HG03095 (cell line): ENCODE data around the gene FLNA.
"Not testable (repeated sequence)": the region's sequence is repeated elsewhere in the genome, so short reads cannot be mapped to it uniquely, and the experiment has no call there.

Source experiments
- ATAC-seq: cut with Tn5 transposase; IDR thresholded peaks from one replicate; pipeline ENCODE4 v1.9.1; 2021; ENCODE audit warnings: moderate library complexity; ENCODE audit not compliant: unreplicated experiment

FLNA gene, protein sequence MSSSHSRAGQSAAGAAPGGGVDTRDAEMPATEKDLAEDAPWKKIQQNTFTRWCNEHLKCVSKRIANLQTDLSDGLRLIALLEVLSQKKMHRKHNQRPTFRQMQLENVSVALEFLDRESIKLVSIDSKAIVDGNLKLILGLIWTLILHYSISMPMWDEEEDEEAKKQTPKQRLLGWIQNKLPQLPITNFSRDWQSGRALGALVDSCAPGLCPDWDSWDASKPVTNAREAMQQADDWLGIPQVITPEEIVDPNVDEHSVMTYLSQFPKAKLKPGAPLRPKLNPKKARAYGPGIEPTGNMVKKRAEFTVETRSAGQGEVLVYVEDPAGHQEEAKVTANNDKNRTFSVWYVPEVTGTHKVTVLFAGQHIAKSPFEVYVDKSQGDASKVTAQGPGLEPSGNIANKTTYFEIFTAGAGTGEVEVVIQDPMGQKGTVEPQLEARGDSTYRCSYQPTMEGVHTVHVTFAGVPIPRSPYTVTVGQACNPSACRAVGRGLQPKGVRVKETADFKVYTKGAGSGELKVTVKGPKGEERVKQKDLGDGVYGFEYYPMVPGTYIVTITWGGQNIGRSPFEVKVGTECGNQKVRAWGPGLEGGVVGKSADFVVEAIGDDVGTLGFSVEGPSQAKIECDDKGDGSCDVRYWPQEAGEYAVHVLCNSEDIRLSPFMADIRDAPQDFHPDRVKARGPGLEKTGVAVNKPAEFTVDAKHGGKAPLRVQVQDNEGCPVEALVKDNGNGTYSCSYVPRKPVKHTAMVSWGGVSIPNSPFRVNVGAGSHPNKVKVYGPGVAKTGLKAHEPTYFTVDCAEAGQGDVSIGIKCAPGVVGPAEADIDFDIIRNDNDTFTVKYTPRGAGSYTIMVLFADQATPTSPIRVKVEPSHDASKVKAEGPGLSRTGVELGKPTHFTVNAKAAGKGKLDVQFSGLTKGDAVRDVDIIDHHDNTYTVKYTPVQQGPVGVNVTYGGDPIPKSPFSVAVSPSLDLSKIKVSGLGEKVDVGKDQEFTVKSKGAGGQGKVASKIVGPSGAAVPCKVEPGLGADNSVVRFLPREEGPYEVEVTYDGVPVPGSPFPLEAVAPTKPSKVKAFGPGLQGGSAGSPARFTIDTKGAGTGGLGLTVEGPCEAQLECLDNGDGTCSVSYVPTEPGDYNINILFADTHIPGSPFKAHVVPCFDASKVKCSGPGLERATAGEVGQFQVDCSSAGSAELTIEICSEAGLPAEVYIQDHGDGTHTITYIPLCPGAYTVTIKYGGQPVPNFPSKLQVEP (N-terminal part only)

DNA sequence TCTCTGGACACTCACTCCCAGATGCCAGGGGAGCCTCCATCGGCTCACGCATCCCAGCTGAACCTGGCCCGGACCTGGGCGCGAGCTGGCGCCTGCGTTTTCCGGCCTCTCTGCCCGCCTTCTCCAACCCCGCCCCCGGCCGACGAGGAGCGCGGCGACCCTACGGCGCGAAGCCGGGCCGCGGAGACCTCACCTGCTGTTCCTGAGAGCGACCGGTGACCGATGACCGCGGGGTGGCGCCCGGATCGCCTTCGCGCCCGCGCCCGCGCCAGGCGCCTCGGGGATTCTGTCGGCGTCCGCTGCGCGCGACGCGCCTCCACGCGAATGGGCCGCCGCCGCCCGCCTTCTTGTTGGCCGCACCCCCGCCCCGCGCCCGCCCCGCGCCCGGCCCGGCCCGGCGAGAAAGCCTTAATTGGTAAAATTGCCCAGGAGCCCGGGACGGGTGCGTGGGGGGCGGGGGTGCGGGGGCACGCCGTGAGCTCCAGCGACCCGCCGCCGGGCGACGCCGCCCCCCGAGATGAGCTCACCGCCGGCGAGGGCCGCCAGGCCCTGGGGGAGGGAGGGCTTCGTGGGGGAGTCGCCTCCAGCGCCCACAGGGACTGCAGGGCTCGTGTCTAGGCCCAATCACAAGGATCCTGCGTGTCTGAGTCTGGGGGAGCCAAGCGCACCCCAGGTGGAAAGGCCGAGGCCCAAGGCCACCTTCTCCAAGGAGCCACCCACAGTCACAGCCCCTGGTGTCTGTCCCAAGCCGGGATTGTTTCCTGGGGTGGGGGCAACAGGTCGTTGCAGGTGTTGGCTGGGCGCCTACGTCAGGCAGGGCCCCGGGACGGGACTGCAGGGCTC, at the start of gene FLNA:
TSS of gene FLNA (minus strand) at position 322 of the 843 bp plus-strand sequence. CDS start 3,389 bp downstream, outside the sequence.
- no peak for ATAC-seq

DNA sequence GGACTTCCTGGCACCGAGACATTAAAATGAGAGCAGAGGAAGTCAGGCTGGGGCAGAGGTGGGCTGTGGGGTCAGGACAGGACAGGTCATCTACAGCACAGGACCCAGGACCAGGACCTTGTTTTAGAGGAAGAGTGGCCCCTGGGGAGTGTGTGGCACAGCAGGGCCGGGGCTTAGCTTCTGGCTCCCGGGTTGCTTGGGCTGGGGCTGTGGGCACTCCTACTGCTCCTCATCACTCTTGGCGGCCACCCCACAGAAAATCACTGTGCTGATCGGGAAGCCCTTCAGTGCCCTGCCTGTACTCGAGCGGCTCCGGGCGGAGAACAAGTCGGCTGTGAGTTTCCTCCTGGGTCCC, 45.9 kb upstream of the FLNA start:
- ATAC-seq, result no peak

DNA sequence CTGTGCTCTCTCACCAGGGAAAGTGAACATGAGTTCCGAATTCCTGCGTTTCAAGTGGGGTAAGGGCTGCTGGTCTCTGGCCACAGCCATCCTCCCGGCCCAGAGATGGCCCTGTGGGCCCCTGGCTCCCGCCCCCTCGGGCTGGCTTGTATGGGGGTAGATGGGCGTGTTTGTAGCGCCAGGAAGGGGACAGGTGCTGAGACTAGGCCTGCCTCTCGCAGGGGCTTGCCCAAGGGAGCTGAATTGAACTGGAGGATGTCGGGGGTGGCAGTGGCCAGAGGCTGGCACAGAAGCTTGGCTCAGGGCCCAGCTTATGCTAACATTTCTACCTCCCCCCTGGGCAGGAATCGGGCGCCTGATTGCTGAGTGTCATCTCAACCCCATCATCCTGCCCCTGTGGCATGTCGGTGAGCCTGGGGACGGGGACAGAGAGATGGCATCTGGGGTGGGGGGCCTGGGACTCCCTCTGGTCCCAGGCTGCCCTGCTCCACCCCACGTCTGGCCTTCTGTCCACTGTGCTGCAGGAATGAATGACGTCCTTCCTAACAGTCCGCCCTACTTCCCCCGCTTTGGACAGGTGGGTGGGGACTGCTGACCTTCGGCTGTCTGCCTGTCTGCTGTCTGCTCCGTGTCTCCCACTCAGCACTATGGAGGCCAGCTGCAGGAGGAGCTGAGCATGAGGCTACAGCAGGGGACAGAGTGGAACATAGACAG, 45.4 kb upstream of the FLNA start:
- ATAC-seq, result no peak

DNA sequence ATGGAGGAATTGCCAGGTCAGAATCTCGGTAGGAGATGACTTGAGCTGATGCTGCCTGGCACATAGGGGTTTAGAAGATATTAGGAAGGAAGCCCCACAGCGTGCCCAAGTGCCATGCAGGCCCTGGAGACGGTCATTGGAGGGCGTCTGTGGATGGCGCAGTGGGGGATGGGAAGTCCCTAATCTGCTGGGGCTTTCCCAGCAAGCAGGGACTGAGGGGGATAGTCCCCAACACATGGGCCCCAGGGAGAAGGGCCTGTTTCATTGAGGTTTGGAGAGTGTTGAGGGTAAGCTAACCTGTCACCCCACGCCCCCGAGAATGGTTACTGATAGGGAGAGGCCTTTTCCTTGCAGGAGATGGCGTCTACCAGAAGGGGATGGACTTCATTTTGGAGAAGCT, 44.8 kb upstream of the FLNA start:
- no peak for ATAC-seq

DNA sequence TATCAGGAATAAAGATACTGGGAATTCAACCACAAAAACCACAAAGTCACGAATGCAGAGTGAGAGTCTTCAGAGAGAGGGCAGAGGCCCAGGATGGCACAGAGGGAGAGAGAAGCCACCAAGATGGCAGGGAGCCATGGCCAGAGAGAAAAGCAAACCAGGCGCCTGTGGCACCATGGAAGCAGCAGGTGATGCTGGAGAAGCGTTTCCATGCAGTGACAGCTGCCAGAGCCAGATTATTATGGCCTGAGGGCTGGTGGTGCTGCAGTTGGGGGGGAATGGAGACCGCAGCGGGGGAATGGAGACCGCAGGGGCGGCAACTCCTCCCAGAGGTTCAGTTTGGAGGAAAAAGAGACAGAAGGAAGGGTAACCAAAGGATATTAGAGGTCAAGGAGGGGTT, 42.7 kb upstream of the FLNA start:
- no peak for ATAC-seq

DNA sequence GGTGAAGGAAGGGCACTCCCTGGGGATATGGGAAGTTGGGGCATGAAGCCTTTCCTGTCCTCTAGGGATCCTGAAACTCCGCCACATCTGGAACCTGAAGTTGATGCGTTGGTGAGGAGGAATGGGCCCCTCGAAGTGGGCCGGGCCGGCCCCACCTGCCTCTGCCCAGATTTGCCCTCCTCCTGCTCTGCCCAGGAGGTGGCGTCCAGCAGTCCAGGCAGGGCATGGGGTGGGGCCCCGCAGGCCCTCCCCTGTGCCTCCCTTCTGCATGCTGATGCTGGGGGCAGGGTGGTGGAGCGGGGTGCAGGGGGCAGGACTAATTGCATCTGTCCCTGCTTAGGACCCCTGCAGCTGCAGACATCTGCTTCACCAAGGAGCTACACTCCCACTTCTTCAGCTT, 38.7 kb upstream of the FLNA start:
- ATAC-seq, result no peak

DNA sequence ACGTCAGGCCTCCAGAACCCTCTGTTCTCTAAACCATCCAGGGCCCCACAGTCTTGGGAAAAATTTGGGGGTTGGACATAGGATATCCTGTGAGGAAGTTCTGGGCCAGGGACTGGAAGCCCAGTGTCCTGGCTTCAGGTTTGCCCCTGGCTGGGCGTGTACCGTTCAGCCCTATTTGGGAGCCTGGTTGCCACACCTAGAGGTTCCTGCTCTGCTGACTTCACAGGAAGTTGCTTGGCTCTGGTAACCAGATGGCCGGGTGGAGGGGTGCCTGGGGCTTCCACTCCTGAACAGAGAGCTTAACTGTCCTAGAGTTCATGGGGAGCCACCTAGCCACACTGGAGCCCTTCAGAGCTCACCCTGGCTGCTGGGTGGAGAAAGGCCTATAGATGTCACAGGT, 38.0 kb upstream of the FLNA start:
- ATAC-seq, result no peak

DNA sequence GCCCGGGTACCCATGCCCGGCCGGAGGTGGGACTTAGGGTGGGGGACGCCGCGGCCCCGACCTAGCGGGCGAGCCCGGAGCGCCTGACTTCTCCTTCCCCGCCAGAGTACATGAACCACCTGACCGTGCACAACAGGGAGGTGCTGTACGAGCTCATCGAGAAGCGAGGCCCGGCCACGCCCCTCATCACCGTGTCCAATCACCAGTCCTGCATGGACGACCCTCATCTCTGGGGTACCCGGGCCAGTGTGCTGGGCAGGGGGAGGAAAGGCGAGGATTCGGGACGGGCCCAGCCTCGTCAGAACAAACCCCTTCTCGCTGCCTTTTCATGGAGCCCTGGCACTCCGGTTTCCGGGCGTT, 37.5 kb upstream of the FLNA start:
- ATAC-seq, result peak; percentile 55

DNA sequence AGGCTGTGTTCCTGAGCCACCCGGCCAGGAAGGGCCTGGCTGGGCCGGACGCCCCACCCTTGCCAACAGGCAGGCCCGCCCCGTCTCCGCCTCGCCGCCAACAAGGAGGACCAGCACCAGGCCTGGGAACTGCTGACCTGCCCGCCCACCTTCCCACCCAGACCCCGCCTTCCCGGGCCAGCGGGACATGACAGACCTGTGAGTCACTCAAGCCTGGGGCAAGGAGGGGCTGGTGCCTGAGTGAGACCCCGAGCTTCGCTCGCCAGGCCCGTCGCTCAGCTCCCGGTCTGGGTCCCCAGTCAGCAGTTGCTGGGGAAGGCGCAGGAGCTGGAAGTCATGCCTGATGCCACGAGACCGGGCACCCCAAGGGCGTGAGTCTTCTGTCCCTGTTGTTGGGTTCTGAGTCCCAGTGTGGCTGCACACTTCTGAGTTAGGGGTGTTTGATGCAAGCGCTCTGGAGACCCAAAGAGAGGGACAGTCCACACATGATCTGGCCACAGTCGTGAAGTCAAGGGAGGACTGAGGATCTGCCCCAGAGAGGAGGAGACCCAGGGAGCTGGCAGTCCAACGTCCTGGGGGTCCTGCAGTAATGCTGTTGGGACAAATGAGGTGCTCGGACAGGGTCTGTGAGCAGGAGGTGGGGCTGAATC, 34.9 kb upstream of the FLNA start, which contains the start of gene DNASE1L1:
TSS of gene DNASE1L1 (minus strand) at position 33 of the 650 bp plus-strand sequence. CDS start 3,686 bp downstream, outside the sequence.
- peak; percentile 48 for ATAC-seq

DNA sequence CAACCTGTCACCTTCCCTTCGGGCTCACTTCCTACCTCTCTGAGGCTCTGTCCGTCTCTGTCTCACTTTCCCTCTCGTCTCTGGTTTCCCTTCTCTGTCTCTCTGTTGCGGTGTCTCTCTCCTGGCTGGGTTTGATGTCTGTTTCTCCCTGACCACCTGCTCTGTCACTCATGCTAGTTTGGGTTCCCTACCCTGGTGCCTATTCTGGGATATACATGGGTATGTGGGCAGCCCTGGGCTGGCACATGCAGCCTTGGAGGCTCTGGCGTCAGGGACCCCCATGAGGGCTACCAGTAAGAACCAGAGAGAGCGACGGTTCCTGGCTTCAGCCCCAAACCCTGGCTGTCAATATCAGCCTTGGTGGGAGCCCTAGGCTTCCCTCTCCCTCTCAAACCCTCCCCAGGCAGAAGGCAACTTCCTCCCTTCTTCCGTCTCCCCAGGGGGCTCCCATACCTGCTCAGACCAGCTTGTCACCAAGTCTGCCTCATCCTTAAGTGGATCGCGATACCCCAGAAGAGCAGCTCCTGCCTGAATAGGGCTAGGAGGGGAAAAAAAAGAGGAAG, 34.3 kb upstream of the FLNA start:
- peak; percentile 4 for ATAC-seq

DNA sequence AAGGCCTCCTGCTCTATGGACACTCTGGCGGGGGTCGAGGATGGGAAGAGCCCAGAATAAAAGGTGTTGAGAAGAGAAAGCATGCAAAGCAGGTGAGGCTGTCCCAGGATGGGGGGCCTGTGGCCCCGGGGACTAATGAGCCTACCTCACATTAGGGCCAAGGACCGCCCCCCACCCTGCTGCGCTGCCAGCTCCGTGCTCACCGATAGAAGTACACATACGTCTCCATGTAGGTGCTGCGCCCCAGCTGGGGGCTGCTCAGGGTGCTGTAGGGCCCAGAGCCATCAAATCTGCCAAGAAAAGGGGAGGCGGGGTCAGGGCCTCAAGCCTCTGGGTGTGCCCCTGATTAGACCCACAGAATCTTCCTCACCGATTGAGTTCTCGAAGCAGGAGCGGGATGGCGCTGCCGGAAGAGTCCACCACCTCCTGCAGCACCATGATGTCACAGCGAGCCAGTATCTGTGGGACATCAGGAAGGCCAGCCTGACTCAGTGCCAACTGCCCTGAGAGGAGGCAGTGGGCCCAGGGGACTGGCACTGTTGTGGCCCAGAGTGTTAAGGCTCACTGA, 30.3 kb upstream of the FLNA start:
- ATAC-seq, result no peak

DNA sequence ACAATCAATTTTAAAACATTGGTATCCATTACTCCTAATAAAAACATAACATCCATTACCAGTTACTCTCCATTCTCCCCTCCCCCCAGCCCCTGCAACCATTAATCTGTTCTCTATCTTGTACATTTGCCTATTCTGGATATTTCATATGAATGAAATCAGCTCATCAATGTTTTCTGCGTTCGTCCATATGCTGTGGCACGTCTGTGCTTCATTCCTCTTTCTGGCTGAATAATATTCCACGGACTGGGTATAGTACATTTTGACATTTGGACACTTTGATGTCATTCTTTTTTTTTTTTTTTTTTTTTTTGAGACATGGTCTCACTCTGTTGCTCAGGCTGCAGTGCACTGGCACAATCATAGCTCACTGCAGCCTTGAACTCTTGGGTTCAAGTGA, 29.4 kb upstream of the FLNA start:
- ATAC-seq, result no peak

DNA sequence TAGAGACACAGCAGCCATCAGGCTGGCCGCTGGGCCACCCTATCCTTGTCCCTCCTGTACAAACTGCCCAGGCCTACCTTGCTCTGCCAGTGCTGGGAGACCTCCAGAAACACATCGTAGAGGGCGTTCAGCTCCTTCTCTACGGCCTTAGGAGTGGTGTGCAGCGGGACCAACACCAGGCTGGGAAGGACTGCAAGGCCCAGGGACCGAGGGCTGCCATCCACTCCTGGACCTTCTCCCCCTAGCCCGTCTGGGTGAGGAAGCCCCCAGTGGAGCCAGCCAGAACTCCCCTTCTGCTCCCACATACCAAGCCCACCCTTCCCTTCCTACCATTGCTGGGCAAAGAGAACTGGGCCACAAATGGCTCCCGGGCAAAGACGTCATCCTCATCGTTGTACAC, 28.8 kb upstream of the FLNA start:
- no peak for ATAC-seq

DNA sequence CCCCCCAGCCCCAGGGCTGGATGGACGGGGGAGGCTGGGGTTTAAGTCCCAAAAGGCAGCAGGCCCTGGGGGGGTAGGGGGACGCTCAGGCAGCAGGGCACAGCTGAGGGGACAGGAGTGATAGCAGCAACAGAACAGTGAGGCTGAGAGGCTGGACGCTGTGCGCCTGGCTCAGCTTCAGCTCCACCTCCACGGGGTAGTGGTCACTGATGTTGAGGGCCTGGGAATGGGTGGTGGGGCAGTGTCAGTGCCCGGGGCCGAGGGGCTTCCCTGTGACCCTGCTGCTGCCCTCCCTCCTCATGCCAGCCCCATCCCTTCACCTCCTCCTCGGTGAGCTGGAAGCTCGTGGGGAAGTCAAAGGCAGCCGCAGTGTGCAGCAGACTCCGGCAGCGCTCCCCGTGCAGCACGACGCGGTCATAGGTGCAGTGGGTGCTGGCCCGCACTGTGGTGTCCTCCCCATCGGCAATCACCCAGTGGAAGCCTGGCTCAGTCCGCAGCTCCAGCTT, 28.2 kb upstream of the FLNA start:
- no peak for ATAC-seq

DNA sequence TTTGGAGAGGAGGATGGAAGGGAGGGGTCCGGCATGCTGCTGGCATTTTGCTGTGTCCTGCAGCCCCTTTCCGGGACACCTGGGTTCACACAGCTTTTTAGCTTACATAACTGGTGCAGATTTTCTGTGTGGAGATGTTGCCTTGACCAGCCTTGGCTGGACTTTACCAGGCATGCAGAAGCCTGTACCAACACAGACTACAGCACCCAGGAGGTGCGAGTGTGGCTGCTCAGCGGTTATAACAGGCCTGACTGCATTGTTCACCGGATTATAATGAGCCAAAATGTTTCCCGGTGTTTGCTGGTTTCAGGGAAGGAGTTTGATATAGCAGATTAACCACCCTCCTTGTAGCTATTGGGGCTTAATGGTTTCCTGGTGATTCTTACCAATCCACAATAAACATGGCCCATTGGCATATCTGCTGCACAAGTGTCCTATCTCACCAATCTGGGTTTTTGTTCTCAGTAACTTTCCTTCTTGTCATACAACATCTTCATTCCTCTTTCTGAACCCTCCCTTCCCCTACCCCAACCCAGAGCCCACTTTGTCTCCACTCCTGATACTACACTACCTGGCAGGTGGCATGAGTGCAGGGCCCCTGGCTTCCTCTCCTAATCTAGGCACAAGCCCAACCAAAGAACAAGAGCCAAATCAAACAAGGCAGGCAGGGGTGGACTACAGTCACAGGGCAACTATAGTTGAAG, 27.6 kb upstream of the FLNA start:
- no peak for ATAC-seq

DNA sequence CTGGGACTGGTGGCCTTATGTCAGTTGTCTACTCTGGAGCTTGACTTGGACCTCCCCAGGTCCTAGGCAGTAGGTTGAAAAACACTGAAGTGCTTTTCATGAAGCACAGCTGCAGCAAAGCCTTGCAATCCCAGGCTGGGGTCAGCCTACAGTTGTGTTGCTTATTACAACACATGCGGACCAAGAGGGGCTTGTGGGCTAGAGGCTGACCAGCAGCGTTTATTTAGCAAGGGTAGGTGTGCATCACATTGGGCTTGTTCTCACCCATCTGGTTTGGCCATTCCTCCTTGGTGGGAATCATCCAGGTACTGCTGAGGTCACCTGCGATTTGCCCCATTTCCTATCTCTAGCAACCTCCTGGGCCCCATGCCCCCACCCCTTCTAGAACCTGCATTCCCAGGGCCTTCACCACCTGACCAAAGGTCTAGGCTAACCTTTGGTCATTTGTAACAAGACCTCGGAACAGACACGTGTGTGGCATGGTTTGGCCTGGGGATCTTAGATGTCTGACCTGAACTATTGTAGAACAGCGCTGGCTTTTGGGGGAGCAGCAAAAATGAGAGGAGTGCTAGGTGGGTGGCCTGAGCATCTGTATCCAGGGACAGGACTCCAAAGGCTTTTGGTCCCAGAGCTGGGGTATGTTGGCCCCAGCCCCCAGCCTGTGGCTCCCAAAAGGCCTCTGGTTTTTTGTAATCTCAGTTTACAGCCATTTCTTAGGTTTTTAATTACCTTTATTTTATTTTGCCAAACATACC, 26.8 kb upstream of the FLNA start:
- no peak for ATAC-seq

DNA sequence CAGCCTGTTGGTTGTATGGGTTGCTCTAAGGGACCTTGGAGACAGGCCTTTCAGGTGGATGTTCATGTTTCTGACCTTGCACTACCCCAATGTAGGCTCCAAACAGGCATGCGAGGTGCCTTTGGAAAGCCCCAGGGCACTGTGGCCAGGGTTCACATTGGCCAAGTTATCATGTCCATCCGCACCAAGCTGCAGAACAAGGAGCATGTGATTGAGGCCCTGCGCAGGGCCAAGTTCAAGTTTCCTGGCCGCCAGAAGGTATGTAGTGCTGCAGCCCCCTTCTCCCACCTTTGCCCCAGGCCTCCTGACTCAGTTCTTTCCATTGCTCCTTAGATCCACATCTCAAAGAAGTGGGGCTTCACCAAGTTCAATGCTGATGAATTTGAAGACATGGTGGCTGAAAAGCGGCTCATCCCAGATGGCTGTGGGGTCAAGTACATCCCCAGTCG, 26.0 kb upstream of the FLNA start:
- ATAC-seq, result not testable (repeated sequence)
